ENCODE data around the gene LUC7L2. TPM values are rescaled to one million over a fixed set of nuclear protein-coding genes. Genes with fewer than 3 reads are reported as not detected.

LUC7L2 gene
- total and polyA plus RNA-seq, 9 of the 15 experiments (the other 6 are each of a cell fraction or from before 2014, with no cell fraction given): 56.1 to 207 (median 141) TPM

- TF ChIP-seq, protein P1, sequence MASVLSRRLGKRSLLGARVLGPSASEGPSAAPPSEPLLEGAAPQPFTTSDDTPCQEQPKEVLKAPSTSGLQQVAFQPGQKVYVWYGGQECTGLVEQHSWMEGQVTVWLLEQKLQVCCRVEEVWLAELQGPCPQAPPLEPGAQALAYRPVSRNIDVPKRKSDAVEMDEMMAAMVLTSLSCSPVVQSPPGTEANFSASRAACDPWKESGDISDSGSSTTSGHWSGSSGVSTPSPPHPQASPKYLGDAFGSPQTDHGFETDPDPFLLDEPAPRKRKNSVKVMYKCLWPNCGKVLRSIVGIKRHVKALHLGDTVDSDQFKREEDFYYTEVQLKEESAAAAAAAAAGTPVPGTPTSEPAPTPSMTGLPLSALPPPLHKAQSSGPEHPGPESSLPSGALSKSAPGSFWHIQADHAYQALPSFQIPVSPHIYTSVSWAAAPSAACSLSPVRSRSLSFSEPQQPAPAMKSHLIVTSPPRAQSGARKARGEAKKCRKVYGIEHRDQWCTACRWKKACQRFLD (CRISPR knock-in tag; IDR thresholded peaks at IDR 0.05): peak; percentile 86; the same call in 1 of the 2 replicates
- TF ChIP-seq ZNF398 (CRISPR knock-in tag; IDR thresholded peaks at IDR 0.05) (no peak), MCM7 (IDR thresholded peaks at IDR 0.05) (no peak), STAT5B (CRISPR knock-in tag; IDR thresholded peaks at IDR 0.05) (no peak), ETV5 (CRISPR knock-in tag; IDR thresholded peaks at IDR 0.05; ENCODE audit: low read depth) (no peak; the same call in none of the 2 replicates), ELK1 (CRISPR knock-in tag; IDR thresholded peaks at IDR 0.05) (no peak), ZNF232 (CRISPR knock-in tag; IDR thresholded peaks at IDR 0.05) (peak; percentile 85; the same call in 1 of the 2 replicates), ZBTB17 (CRISPR knock-in tag; IDR thresholded peaks at IDR 0.05) (peak; percentile 87), SRF (CRISPR knock-in tag; IDR thresholded peaks at IDR 0.05) (peak in 1 of 2 experiments; percentile 9; a peak in 1 of 4 replicates), TAF7 (tag; IDR thresholded peaks at IDR 0.05) (peak; percentile 81), ZNF184 (CRISPR knock-in tag; IDR thresholded peaks at IDR 0.05) (no peak), ZNF77 (CRISPR knock-in tag; IDR thresholded peaks at IDR 0.05) (no peak), PML (IDR thresholded peaks at IDR 0.05; ENCODE audit: low read length) (peak; percentile 94), ADNP (tag; IDR thresholded peaks at IDR 0.05) (no peak), NFIX (CRISPR knock-in tag; IDR thresholded peaks at IDR 0.05; ENCODE audit: low read depth) (no peak), MTA3 (IDR thresholded peaks at IDR 0.05; ENCODE audit: borderline replicate concordance) (peak; percentile 70; the same call in 1 of the 2 replicates)
- TF ChIP-seq, protein P2, sequence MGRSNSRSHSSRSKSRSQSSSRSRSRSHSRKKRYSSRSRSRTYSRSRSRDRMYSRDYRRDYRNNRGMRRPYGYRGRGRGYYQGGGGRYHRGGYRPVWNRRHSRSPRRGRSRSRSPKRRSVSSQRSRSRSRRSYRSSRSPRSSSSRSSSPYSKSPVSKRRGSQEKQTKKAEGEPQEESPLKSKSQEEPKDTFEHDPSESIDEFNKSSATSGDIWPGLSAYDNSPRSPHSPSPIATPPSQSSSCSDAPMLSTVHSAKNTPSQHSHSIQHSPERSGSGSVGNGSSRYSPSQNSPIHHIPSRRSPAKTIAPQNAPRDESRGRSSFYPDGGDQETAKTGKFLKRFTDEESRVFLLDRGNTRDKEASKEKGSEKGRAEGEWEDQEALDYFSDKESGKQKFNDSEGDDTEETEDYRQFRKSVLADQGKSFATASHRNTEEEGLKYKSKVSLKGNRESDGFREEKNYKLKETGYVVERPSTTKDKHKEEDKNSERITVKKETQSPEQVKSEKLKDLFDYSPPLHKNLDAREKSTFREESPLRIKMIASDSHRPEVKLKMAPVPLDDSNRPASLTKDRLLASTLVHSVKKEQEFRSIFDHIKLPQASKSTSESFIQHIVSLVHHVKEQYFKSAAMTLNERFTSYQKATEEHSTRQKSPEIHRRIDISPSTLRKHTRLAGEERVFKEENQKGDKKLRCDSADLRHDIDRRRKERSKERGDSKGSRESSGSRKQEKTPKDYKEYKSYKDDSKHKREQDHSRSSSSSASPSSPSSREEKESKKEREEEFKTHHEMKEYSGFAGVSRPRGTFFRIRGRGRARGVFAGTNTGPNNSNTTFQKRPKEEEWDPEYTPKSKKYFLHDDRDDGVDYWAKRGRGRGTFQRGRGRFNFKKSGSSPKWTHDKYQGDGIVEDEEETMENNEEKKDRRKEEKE (IDR thresholded peaks at IDR 0.05; ENCODE audit: borderline replicate concordance in 1 of 2, control insufficient read depth in 1 of 2, low read depth in 2 of 2, low read length in 1 of 2): peak in 1 of 2 experiments; percentile 90; a peak in 2 of 4 replicates
- TF ChIP-seq, protein P3, sequence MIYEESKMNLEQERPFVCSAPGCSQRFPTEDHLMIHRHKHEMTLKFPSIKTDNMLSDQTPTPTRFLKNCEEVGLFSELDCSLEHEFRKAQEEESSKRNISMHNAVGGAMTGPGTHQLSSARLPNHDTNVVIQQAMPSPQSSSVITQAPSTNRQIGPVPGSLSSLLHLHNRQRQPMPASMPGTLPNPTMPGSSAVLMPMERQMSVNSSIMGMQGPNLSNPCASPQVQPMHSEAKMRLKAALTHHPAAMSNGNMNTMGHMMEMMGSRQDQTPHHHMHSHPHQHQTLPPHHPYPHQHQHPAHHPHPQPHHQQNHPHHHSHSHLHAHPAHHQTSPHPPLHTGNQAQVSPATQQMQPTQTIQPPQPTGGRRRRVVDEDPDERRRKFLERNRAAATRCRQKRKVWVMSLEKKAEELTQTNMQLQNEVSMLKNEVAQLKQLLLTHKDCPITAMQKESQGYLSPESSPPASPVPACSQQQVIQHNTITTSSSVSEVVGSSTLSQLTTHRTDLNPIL (CRISPR knock-in tag; IDR thresholded peaks at IDR 0.05): peak; percentile 72; the same call in 1 of the 2 replicates
Measured at GRCh38 chr7:139341058-139341775, 18.5 kb upstream of the LUC7L2 start, which contains the start of gene FMC1 (continued).
